ENCODE data around the gene LMAN2.
"Not testable (repeated sequence)": the region's sequence is repeated elsewhere in the genome, so short reads cannot be mapped to it uniquely, and the experiment has no call there.

LMAN2 gene

GRCh38 chr5:177380805-177381126 is 29.3 kb upstream of the LMAN2 start:
- Histone ChIP-seq H4K20me1 (no peaks in the 10 kb centered on the region), H3K4me1 (peaks cover 59% of the 10 kb centered on the region), H3K27me3 (no peaks in the 10 kb centered on the region), H3K9ac (no peak overlapping the region), H3K9me3 (no peaks in the 10 kb centered on the region), H3K4me2 (no peak overlapping the region), H3K27ac (no peak overlapping the region), H3K36me3 (no peaks in the 10 kb centered on the region), H3K4me3 (no peak overlapping the region)
- no peak for TF ChIP-seq Cebpa-rat (IDR thresholded peaks at IDR 0.05)

GRCh38 chr5:177378884-177379883 is 27.7 kb upstream of the LMAN2 start:
- Histone ChIP-seq H3K9ac (no peak overlapping the region), H3K27ac (no peak overlapping the region; the same call in 1 of the 2 replicates), H3K4me1 (peaks cover 56% of the 10 kb centered on the region), H4K20me1 (no peaks in the 10 kb centered on the region), H3K27me3 (no peaks in the 10 kb centered on the region), H3K9me3 (no peaks in the 10 kb centered on the region), H3K4me3 (no peak overlapping the region), H3K4me2 (no peak overlapping the region), H3K36me3 (no peaks in the 10 kb centered on the region)
- TF ChIP-seq Cebpa-rat (IDR thresholded peaks at IDR 0.05) = no peak

GRCh38 chr5:177377851-177378776 is 26.6 kb upstream of the LMAN2 start:
- no peak for TF ChIP-seq Cebpa-rat (IDR thresholded peaks at IDR 0.05)
- H4K20me1 ChIP-seq = no peaks in the 10 kb centered on the region
- H3K4me1 ChIP-seq = peaks cover 55% of the 10 kb centered on the region
- H3K9me3 ChIP-seq = no peaks in the 10 kb centered on the region
- no peak overlapping the region for H3K27ac ChIP-seq
- no peak overlapping the region for H3K4me2 ChIP-seq
- H3K4me3 ChIP-seq = no peak overlapping the region
- H3K36me3 ChIP-seq = no peaks in the 10 kb centered on the region; the same call in 1 of the 2 replicates
- H3K27me3 ChIP-seq = no peaks in the 10 kb centered on the region
- H3K9ac ChIP-seq = no peak overlapping the region

GRCh38 chr5:177376107-177376506 is 24.6 kb upstream of the LMAN2 start:
- H3K36me3 ChIP-seq = no peaks in the 10 kb centered on the region; the same call in 1 of the 2 replicates
- H3K9me3 ChIP-seq = no peaks in the 10 kb centered on the region
- no peak for TF ChIP-seq Cebpa-rat (IDR thresholded peaks at IDR 0.05)
- H3K27ac ChIP-seq = no peak overlapping the region
- H3K9ac ChIP-seq = no peak overlapping the region
- H4K20me1 ChIP-seq = no peaks in the 10 kb centered on the region
- H3K4me3 ChIP-seq = no peak overlapping the region
- H3K4me2 ChIP-seq = peak overlapping the region; percentile 5; the same call in 1 of the 2 replicates
- peaks cover 55% of the 10 kb centered on the region for H3K4me1 ChIP-seq
- no peaks in the 10 kb centered on the region for H3K27me3 ChIP-seq

- H3K4me1 ChIP-seq = peaks cover 52% of the 10 kb centered on the region
- H3K4me3 ChIP-seq, H3K27ac ChIP-seq, H3K36me3 ChIP-seq, H4K20me1 ChIP-seq, H3K9ac ChIP-seq, H3K27me3 ChIP-seq, H3K9me3 ChIP-seq: not testable (repeated sequence)
- peak overlapping the region; percentile 5; the same call in 1 of the 2 replicates for H3K4me2 ChIP-seq
These were observed 24.0 kb upstream of the LMAN2 start for GRCh38 chr5:177375516-177375915.

- no peak overlapping the region for H3K27ac ChIP-seq
- no peaks in the 10 kb centered on the region for H3K9me3 ChIP-seq
- H3K9ac ChIP-seq = no peak overlapping the region
- H4K20me1 ChIP-seq = no peaks in the 10 kb centered on the region
- peaks cover 54% of the 10 kb centered on the region for H3K4me1 ChIP-seq
- H3K4me3 ChIP-seq = no peak overlapping the region
- H3K27me3 ChIP-seq = no peaks in the 10 kb centered on the region
- TF ChIP-seq Cebpa-rat (IDR thresholded peaks at IDR 0.05) = no peak
- no peaks in the 10 kb centered on the region; the same call in 1 of the 2 replicates for H3K36me3 ChIP-seq
- H3K4me2 ChIP-seq = no peak overlapping the region
These were observed 22.7 kb upstream of the LMAN2 start for GRCh38 chr5:177374211-177374610.

GRCh38 chr5:177373806-177374205 is 22.3 kb upstream of the LMAN2 start:
- peaks cover 58% of the 10 kb centered on the region for H3K4me1 ChIP-seq
- H3K27me3 ChIP-seq = no peaks in the 10 kb centered on the region
- no peaks in the 10 kb centered on the region for H3K9me3 ChIP-seq
- no peaks in the 10 kb centered on the region for H4K20me1 ChIP-seq
- no peak overlapping the region for H3K4me3 ChIP-seq
- H3K9ac ChIP-seq = no peak overlapping the region
- no peak for TF ChIP-seq Cebpa-rat (IDR thresholded peaks at IDR 0.05)
- no peak overlapping the region for H3K4me2 ChIP-seq
- no peak overlapping the region for H3K27ac ChIP-seq
- peaks cover 2% of the 10 kb centered on the region; the same call in 1 of the 2 replicates for H3K36me3 ChIP-seq

- Histone ChIP-seq H4K20me1 (no peaks in the 10 kb centered on the region), H3K4me3 (no peak overlapping the region), H3K9ac (0 out of 2 replicates have a peak overlapping the region, but pooled peaks have one; percentile 26), H3K27me3 (no peaks in the 10 kb centered on the region), H3K27ac (no peak overlapping the region), H3K9me3 (no peaks in the 10 kb centered on the region), H3K4me1 (peaks cover 62% of the 10 kb centered on the region), H3K36me3 (peaks cover 11% of the 10 kb centered on the region), H3K4me2 (peak overlapping the region; percentile 97)
- TF ChIP-seq Cebpa-rat (IDR thresholded peaks at IDR 0.05) = no peak
These were observed 21.4 kb upstream of the LMAN2 start for GRCh38 chr5:177372910-177373309.

GRCh38 chr5:177372034-177372896 is 20.8 kb upstream of the LMAN2 start:
- Histone ChIP-seq H3K4me3 (peak overlapping the region; percentile 72), H3K9ac (peak overlapping the region; percentile 86; the same call in 1 of the 2 replicates), H3K27me3 (no peaks in the 10 kb centered on the region), H3K9me3 (no peaks in the 10 kb centered on the region), H4K20me1 (no peaks in the 10 kb centered on the region), H3K36me3 (peaks cover 17% of the 10 kb centered on the region), H3K27ac (peak overlapping the region; percentile 83), H3K4me2 (peak overlapping the region; percentile 97), H3K4me1 (peaks cover 62% of the 10 kb centered on the region)
- TF ChIP-seq Cebpa-rat (IDR thresholded peaks at IDR 0.05) = no peak
